Spleen (tissue), 7 donors: ENCODE results near the gene NAE1.

ENCODE experiments used
- POLR2A ChIP-seq, 3 donors: fragments of 450-650 bp; IDR thresholded peaks; one replicate each; pipeline ENCODE4 v1.5.1; 2017; ENCODE audit warnings: antibody characterized with exemption in 3 of 3, mild to moderate bottlenecking in 1 of 3
- POLR2AphosphoS5 ChIP-seq, 3 donors: sonication (generic); formaldehyde crosslinking; IDR thresholded peaks; one replicate each; pipeline ENCODE4 v1.5.1; 2017; ENCODE audit warnings: antibody characterized with exemption in 3 of 3
- TF ChIP-seq, protein P1 (sequence below), 11 experiments: fragments of 200-600 bp in 7 of 11; fragments of 450-650 bp in 4 of 11; sonication (generic) in 4 of 11; IDR thresholded peaks in 8 of 11; conservative IDR thresholded peaks in 3 of 11; 1 replicate in 7 of 11; 2 replicates in 4 of 11; pipeline versions ENCODE4 v1.4.0 to v1.8.0; 2016 to 2021; ENCODE audit warnings: antibody characterized with exemption in 11 of 11, inconsistent platforms in 4 of 11, mild to moderate bottlenecking in 1 of 11
- donor health status: DM: no; HTN: no; CAD: no; lungs with moderate emphysema.
- donor health status: DM: no; HTN: no; CAD: no.
- donor health status: DM: no; HTN: no; CAD: no.

DNA sequence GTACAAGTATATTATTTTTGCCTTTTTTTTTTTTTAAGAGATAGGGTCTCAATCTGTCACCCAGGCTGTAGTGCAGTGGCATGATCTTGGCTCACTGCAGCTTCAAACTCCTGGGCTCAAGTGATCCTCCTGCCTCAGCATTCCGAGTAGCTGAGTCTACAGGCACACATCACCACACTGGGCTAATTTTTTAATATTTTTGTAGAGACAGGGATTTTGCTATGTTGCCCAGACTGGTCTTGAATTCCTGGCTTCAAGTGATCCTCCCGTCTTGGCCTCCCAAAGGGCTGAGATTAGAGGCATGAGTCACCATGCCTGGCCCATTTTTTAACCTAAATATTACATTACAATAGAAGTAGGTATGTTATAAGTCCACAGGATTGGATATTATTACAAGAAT, 32.6 kb downstream of the NAE1 start:
- TF ChIP-seq POLR2A (IDR thresholded peaks at IDR 0.05), result no peak
- TF ChIP-seq, protein P1, sequence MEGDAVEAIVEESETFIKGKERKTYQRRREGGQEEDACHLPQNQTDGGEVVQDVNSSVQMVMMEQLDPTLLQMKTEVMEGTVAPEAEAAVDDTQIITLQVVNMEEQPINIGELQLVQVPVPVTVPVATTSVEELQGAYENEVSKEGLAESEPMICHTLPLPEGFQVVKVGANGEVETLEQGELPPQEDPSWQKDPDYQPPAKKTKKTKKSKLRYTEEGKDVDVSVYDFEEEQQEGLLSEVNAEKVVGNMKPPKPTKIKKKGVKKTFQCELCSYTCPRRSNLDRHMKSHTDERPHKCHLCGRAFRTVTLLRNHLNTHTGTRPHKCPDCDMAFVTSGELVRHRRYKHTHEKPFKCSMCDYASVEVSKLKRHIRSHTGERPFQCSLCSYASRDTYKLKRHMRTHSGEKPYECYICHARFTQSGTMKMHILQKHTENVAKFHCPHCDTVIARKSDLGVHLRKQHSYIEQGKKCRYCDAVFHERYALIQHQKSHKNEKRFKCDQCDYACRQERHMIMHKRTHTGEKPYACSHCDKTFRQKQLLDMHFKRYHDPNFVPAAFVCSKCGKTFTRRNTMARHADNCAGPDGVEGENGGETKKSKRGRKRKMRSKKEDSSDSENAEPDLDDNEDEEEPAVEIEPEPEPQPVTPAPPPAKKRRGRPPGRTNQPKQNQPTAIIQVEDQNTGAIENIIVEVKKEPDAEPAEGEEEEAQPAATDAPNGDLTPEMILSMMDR (IDR thresholded peaks at IDR 0.05 in 8 of 11, conservative IDR thresholded peaks at IDR 0.05 in 3 of 11), result no peak
- TF ChIP-seq POLR2AphosphoS5 (IDR thresholded peaks at IDR 0.05), result no peak
